Transverse colon (tissue), 4 donors: ENCODE measurements around the gene ZNF486. TPM values are rescaled to one million over a fixed set of nuclear protein-coding genes. Genes with fewer than 3 reads are reported as not detected.
"Not testable (repeated sequence)": the region's sequence is repeated elsewhere in the genome, so short reads cannot be mapped to it uniquely, and the experiment has no call there.

ENCODE experiments used
- DNase-seq: peaks from one replicate; pipeline ENCODE4 v3.0.0-alpha.2; 2019
- H3K27ac ChIP-seq, 4 donors: fragments of 200-600 bp; sonication (generic); 2 replicates each; pipeline ENCODE4 v1.5.1; 2016 to 2018; ENCODE audit warnings: inconsistent platforms in 4 of 4
- H3K27me3 ChIP-seq: fragments of 200-600 bp; sonication (generic); 2 replicates; pipeline ENCODE4 v1.5.1; 2017; ENCODE audit warnings: inconsistent platforms
- H3K36me3 ChIP-seq, 4 donors: fragments of 200-600 bp; sonication (generic); 2 replicates each; pipeline ENCODE4 v1.5.1; 2017 to 2019; ENCODE audit warnings: inconsistent platforms in 4 of 4
- H3K4me1 ChIP-seq, 4 donors: fragments of 200-600 bp; sonication (generic); 2 replicates each; pipeline ENCODE4 v1.5.1; 2017 to 2020; ENCODE audit warnings: inconsistent platforms in 4 of 4
- H3K4me3 ChIP-seq, 4 donors: fragments of 200-600 bp; sonication (generic); 1 replicate in 1 of 4; 2 replicates in 3 of 4; pipeline versions ENCODE4 v1.5.1 to v1.6.1; 2017 to 2019; ENCODE audit warnings: inconsistent platforms in 4 of 4
- H3K9me3 ChIP-seq, 2 donors: fragments of 200-600 bp; sonication (generic); 2 replicates each; pipeline ENCODE4 v1.5.1; 2017 to 2019; ENCODE audit warnings: inconsistent platforms in 2 of 2
- EP300 ChIP-seq: sonication (generic); formaldehyde crosslinking; IDR thresholded peaks from one replicate; pipeline ENCODE4 v1.6.1; 2017; ENCODE audit warnings: antibody characterized with exemption, low read depth
- POLR2A ChIP-seq: fragments of 450-650 bp; IDR thresholded peaks from one replicate; pipeline ENCODE4 v1.6.1; 2016; ENCODE audit warnings: antibody characterized with exemption, mild to moderate bottlenecking, moderate library complexity
- POLR2AphosphoS5 ChIP-seq, 3 donors: sonication (generic); formaldehyde crosslinking; IDR thresholded peaks; one replicate each; pipeline ENCODE4 v1.6.1; 2016; ENCODE audit warnings: antibody characterized with exemption in 3 of 3
- WGBS, 2 donors: methylation state at CpG; one replicate each; pipeline ENCODE4 v1.1.5; 2018; ENCODE audit warnings: low coverage in 1 of 2; 5-methylcytosine and 5-hydroxymethylcytosine counted together
- in situ Hi-C, 4 donors: fragments of 200-750 bp; cut with MboI; loops; one replicate each; pipeline versions ENCODE4 v1.15.0 to v1.15.1; 2017; ENCODE audit warnings: low sequenced_read_pairs in 3 of 4, low pct_ligation_motif_present in 1 of 4, low pct_unique_long_range_greater_than_20kb in 1 of 4
- intact Hi-C: fragments of 100-400 bp; cut with DNase I; formaldehyde crosslinking; loops from one replicate; pipeline ENCODE4 v1.15.1; 2023; ENCODE audit warnings: low total_unique reads
- total RNA-seq, 4 donors: library from RNA; depleted of rRNA; stranded (reverse); fragments of >200 nt; gene quantifications; one replicate each; pipeline ENCODE4 v1.1.0, GENCODE V29; 2016
- TF ChIP-seq, protein P1 (sequence below), 5 experiments: fragments of 200-600 bp in 3 of 5; fragments of 450-650 bp in 2 of 5; sonication (generic) in 3 of 5; IDR thresholded peaks; 1 replicate in 2 of 5; 2 replicates in 3 of 5; pipeline ENCODE4 v1.5.1; 2016 to 2017; ENCODE audit warnings: antibody characterized with exemption in 5 of 5, inconsistent platforms in 3 of 5, mild to moderate bottlenecking in 2 of 5, moderate library complexity in 1 of 5

Gene ZNF486
- 1 to 10 TPM in 2 of 4 donors, under 1 TPM in 1, not detected in 1; 0.80 to 3.5 (median 3.3) TPM for total RNA-seq

- Histone ChIP-seq H3K36me3 (peaks cover 0 to 12% (median 0%) of the 10 kb centered on the region in 4 donors), H3K27ac (peak within 1 kb of the TSS; percentile 80 to 85 (median 84)), H3K4me1 (peaks cover 5 to 14% (median 7%) of the 10 kb centered on the region in 4 donors), H3K4me3 (peak within 1 kb of the TSS; percentile 34 to 80 (median 58)), H3K27me3 (no peaks in the 10 kb centered on the region), H3K9me3 (peaks cover 0 to 3% of the 10 kb centered on the region in 2 donors)
- DNase-seq: peak; percentile 95
- in situ Hi-C loops: no loop called here
- TF ChIP-seq POLR2A: peak; percentile 63
- peak; percentile 62 to 76 (median 76) for TF ChIP-seq POLR2AphosphoS5 (IDR thresholded peaks at IDR 0.05)
- TF ChIP-seq EP300: no peak
- TF ChIP-seq, protein P1, sequence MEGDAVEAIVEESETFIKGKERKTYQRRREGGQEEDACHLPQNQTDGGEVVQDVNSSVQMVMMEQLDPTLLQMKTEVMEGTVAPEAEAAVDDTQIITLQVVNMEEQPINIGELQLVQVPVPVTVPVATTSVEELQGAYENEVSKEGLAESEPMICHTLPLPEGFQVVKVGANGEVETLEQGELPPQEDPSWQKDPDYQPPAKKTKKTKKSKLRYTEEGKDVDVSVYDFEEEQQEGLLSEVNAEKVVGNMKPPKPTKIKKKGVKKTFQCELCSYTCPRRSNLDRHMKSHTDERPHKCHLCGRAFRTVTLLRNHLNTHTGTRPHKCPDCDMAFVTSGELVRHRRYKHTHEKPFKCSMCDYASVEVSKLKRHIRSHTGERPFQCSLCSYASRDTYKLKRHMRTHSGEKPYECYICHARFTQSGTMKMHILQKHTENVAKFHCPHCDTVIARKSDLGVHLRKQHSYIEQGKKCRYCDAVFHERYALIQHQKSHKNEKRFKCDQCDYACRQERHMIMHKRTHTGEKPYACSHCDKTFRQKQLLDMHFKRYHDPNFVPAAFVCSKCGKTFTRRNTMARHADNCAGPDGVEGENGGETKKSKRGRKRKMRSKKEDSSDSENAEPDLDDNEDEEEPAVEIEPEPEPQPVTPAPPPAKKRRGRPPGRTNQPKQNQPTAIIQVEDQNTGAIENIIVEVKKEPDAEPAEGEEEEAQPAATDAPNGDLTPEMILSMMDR (IDR thresholded peaks at IDR 0.05): no peak
- WGBS, 2 donors: 0 to 6% methylated on average over 2 to 25 of the region's 25 CpGs
- intact Hi-C loops: no loop called here
Observed at GRCh38 chr19:20167020-20167644, at the start of gene ZNF486. ZNF486 (plus strand) TSS chr19:20167214; CDS start chr19:20167331, 117 bp downstream.

DNA sequence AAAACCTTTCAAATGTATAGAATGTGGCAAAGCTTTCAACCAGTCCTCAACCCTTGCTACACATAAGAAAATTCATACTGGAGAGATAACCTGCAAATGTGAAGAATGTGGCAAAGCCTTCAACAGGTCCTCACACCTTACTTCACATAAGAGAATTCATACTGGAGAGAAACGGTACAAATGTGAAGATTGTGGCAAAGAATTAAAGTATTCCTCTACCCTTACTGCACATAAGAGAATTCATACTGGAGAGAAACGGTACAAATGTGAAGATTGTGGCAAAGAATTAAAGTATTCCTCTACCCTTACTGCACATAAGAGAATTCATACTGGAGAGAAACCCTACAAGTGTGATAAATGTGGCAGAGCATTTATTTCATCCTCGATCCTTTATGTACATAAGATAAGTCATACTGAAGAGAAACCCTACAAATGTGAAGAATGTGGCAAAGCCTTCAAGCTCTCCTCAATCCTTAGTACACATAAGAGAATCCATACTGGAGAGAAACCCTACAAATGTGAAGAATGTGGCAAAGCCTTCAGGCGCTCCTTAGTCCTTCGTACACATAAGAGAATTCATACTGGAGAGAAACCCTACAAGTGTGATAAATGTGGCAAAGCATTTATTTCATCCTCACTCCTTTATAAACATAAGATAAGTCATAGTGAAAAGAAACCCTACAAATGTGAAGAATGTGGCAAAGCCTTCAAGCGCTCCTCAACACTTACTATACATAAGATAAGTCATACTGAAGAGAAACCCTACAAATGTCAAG lies 48.8 kb upstream of the ZNF486 start:
- H3K27me3 ChIP-seq, H3K4me3 ChIP-seq, H3K4me1 ChIP-seq, intact Hi-C loops, H3K27ac ChIP-seq, in situ Hi-C loops, DNase-seq: not testable (repeated sequence)
- Histone ChIP-seq H3K9me3 (peaks cover 92 to 97% of the 10 kb centered on the region in 2 donors), H3K36me3 (peaks cover 0 to 46% (median 24%) of the 10 kb centered on the region in 4 donors)
- WGBS, 2 donors: 94% methylated on average over 6 of the region's 6 CpGs

DNA sequence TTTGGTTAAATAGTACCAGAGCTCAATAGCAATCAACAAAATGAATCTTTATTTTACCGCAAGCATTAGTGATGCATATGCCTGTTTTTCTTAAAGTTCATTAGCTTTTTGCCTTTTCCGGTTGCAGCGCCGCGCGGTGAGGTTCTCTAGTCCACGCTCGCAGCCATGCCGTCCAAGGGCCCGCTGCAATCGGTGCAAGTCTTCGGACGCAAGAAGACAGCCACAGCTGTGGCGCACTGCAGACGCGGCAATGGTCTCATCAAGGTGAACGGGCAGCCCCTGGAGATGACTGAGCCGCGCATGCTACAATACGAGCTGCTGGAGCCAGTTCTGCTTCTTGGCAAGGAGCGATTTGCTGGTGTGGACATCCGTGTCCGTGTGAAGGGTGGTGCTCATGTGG lies 42.1 kb upstream of the ZNF486 start:
- H3K27me3 ChIP-seq: no peaks in the 10 kb centered on the region
- no peak overlapping the region for H3K4me3 ChIP-seq
- H3K36me3 ChIP-seq: peaks cover 0 to 20% (median 4%) of the 10 kb centered on the region in 4 donors
- intact Hi-C loops (no loop called here), in situ Hi-C loops (no loop called here)
- DNase-seq: no peak
- no peaks in the 10 kb centered on the region for H3K4me1 ChIP-seq
- H3K27ac ChIP-seq: no peak overlapping the region
- no peak for TF ChIP-seq EP300
- TF ChIP-seq POLR2AphosphoS5 (IDR thresholded peaks at IDR 0.05): no peak
- no peak for TF ChIP-seq POLR2A
- TF ChIP-seq, protein P1 (IDR thresholded peaks at IDR 0.05): no peak
- H3K9me3 ChIP-seq: peaks cover 69 to 72% of the 10 kb centered on the region in 2 donors
- WGBS, 2 donors: 99% methylated on average over 17 to 23 of the region's 23 CpGs

DNA sequence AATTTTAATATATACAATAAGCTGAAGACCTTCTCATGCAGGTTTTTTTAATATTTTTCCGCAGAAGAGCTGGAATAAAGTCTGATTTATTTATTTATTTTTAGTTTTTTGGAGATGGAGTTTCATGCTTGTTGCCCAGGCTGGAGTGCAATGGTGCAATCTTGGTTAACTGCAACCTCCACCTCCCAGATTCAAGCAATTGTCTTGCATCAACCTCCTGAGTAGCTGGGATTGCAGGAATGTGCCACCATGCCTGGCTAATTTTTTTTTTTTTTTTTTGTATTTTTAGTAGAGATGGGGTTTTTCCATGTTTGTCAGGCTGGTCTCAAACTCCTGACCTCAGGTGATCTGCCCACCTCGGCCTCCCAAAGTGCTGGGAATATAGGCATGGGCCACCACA lies 34.1 kb upstream of the ZNF486 start:
- WGBS, 2 donors: 83 to 100% methylated on average over 1 to 2 of the region's 2 CpGs
- H3K4me1 ChIP-seq, intact Hi-C loops, DNase-seq, in situ Hi-C loops, H3K27me3 ChIP-seq, H3K27ac ChIP-seq, H3K4me3 ChIP-seq, H3K36me3 ChIP-seq: not testable (repeated sequence)
- H3K9me3 ChIP-seq: peaks cover 25% of the 10 kb centered on the region in 2 donors

DNA sequence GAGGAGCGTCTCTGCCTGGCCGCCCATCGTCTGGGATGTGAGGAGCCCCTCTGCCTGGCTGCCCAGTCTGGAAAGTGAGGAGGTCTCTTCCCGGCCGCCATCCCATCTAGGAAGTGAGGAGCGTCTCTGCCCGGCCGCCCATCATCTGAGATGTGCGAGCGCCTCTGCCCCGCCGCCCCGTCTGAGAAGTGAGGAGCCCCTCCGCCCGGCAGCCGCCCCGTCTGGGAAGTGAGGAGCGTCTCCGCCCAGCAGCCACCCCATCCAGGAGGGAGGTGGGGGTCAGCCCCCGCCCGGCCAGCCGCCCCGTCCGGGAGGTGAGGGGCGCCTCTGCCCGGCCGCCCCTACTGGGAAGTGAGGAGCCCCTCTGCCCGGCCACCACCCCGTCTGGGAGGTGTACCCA lies 29.3 kb upstream of the ZNF486 start:
- in situ Hi-C loops, H3K4me1 ChIP-seq, intact Hi-C loops, H3K27ac ChIP-seq, DNase-seq, H3K36me3 ChIP-seq, H3K4me3 ChIP-seq, H3K27me3 ChIP-seq: not testable (repeated sequence)
- peaks cover 9 to 12% of the 10 kb centered on the region in 2 donors for H3K9me3 ChIP-seq
- no CpG with 5 or more reads among the region's 29 CpGs for WGBS, 2 donors
